NCI-H187 (cell line): Measurements from ENCODE around the gene SUN5.

Experiments
- DNase-seq, 2 experiments: peaks; one replicate each; lab custom pipeline; 2025; lab: John Stamatoyannopoulos, UW

SUN5 gene

DNA sequence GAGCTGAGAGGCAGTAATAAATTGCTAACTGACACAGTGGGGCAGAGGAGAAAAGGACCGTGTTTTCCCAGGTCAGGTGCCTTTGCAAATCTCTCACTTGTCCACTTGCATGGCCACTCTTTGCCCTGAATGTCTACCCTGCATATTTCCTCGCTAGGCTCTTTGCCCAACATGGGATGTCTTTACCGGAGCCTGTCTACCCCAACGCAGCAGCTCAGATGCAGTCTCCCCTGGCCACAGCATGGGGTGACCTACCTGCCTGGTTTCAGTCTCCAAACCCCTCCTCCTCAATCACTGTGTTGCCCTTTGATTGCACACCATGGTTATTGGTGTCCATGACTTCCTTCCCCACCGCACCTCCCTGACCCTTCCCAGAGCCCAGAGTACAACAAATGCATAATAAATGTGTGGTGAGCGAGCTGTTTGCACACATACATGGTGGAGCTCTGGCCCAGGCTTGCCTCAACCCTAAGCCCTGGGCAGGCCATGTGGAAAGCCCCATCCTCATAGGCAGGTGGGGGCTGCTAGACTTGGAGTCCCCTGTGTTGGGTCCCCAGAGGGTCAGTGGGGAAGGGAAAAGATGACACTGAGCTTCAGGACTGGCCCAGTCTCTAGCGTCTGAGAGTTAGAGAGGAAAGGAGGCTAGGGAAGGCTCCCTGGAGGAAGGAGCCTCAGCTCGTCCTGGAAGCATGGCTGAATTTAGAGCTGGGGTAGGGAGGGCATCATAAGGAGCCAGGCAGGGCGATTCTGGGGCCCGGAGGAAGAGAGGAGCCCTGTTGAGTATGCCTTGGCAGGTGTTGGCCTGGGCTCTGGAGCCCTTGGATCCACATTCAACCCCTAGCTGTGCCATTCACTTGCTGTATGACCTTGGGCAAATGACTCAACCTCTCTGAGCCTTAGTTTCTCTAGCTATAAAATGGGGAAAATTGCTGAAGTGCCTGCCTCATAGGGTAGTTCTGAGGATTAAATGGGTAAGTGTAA, 22.8 kb upstream of the SUN5 start:
- DNase-seq, result no peak

- no peak for DNase-seq
These were observed 22.0 kb upstream of the SUN5 start for GRCh38 chr20:33026072-33026778.

GRCh38 chr20:33025318-33025876, 21.2 kb upstream of the SUN5 start:
- DNase-seq, result no peak

DNA sequence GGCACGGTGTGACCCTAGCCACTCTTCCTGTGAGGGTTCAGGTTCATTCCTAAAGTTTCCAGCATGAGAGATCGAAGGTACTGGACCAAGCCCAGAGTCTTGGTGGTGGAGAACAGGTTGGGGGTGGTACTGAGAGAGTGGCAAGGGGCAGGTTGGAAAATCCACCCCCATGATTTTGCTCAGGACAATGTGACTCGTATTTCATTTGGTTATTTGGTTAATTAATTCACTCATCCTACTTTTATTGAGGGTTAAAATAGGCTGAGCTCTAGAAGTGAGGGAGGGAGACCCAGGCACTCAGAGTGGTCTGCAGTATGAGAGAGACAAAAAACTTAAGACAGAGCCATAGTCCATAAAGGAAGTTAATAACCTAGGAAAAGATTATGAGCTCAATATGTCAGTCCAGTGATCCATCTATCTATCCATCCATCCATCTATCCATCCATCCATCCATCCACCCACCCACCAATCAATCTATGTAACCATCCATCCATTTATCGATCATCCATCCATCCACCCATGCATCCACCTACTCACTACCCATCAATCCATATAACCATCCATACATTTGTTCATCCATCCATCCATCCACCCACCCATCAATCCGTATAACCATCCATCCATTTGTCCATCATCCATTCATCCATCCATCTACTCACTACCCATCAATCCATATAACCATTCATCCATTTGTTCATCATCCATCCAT, 20.5 kb upstream of the SUN5 start:
- DNase-seq, result no peak

DNA sequence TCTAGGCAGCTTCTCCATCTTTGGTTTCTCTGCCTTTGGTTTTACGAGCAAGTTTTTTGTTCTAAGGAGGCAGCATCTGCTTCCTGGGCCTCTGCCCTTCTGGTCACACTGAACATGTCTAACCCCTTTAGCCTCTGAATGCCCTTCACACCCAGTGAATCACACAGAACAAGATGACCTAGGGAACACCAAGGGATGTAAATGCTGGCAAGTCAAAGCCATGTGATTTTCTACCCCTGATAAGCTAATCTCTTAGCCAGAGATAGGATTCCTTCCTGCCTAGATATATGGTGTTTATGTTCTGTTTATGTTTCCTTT, 20.0 kb upstream of the SUN5 start:
- DNase-seq, result no peak

GRCh38 chr20:33023439-33024242, 19.4 kb upstream of the SUN5 start:
- no peak for DNase-seq

DNA sequence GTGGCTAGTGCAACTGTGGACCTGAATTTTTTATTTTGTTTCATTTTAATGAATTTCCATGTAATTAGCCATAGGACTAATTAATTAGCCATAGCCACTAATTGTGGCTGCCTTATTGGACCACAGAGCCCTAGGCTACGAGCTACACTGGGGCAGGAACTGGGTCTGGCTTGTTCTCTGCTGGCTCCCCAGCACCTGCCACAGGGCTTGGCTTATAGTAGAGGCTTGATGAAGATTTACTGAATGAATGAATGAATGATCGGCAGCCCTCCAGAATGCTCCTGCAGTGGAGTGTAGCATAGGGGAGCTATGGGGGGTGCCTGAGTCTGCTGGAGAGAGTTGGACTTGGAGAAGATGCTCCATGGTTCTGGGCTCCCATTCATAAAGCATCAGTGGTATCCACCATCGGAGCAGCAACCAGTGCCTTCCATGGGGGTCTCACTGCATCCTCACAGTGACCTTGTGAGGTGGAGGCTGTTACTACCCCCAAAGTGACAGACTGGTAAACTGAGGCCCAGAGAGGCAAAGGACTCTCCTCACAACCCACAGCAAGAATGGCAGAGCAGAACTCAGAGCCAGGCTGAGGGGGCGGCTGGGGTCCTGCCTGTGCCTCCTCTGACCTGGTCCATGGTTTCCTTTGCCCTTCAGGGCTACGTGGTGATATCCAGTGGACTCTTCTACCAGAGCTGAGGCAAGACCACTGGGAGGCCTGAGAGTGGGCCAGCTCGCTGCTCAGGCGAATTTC, 18.6 kb upstream of the SUN5 start:
- DNase-seq, result no peak

DNA sequence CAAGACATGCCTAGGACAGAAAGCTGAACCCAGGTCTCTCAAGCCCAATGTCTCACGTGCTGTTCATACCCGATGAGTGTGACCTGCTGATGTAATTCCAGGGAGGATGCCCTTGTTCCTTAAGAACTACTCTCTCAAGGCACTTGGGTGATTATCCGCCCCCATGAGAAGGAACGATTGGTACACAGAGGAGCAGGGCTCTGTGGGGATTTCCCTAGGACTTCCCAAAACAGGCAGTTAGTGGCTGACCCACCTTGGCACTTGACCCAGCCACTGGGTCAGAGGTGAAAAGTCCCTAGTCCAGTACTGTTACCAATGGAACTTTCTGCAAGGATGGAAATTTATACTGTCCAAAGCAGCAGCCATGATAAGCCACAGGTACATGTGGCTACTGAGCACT, 18.1 kb upstream of the SUN5 start:
- DNase-seq, result no peak

DNA sequence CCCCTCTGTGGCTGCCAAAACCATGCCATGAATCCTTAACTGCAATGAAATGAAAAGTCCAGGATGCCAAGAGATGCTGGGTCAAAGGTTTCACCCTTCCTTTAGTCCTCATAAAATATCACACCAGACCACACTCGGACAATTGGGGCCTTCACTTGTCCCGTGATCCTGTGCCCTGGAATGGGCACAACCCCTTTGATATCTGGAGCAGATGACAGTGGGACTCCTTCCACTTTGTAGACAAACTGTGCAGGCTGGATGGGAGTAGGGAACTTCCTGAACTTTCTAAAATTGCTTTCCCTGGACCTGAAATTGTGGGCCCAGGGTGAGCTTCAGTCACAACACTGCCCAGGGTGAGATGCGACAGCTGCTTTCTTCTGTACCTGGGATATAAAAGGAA, 17.6 kb upstream of the SUN5 start:
- no peak for DNase-seq

DNA sequence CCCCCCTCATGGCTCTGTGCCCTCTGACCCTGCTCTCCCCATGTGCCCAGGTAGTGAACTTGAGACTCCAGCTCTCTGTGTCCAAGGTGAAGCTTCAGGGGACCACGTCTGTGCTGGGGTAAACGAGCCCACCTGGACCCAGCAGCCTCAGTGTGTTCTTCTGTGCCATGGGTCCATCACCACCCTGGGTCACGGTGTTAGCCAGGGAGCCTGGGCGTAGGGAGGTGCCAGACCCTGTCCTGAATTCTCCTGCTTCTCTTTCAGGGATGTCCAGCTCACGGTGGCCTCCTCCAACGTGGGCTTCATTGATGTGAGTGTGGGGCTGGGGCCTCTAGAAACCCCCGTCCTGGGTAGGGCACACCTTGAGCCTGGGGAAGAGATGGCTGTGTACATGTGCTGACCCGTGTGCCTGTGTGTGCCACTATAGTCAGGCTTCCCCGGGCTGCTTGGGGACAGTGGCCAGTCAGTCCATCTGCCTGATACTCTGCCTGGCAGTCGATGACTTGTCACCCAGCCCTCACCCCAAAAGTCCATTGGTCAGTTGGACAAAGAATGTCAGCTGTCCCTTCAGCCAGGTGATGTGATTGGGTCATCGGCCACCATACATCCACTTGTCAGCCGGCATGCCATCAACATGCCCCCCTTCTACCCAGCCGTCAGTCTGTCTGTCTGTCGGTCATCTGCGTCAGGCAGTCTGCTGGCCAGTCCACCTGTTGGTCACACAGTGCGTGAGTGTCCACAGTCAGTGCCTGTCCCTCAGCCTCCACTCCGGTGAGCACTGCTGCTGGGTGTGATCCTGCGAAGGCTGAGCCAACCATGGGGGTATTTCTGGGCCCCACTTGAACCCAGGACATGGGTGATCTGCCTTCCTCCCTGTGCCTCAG, 16.3 kb upstream of the SUN5 start:
- no peak for DNase-seq

- no peak for DNase-seq
These were observed 15.4 kb upstream of the SUN5 start for GRCh38 chr20:33019465-33020277.

DNA sequence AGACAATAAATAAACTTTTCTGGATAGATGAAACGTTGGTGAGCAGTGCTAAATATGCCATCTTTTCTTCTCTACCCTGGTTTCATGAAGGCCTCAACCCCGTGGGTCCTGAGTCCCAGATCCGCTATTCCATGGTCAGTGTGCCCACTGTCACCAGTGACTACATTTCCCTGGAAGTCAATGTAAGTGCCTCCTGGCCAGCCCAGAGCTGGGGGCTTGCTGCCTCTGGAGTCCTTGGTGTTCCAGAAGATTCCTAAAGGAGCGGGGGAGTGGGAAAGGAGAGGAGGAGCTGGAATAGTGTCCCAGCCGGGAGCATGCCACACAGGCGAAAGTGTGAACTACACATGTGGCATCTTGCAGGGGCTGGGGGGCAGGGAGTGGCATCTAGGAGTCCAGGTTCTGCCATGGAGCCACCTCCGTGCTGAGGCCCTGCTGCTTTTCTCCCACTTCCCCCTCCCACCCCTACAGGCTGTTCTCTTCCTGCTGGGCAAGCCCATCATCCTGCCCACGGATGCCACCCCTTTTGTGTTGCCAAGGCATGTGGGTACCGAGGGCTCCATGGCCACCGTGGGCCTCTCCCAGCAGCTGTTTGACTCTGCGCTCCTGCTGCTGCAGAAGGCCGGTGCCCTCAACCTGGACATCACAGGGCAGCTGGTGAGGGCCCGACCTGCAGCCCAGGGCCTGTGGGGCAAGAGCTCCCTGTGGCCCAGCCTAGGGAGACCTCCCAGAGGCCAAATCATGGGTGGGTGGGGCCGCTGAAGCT, 14.1 kb upstream of the SUN5 start:
- no peak for DNase-seq

DNA sequence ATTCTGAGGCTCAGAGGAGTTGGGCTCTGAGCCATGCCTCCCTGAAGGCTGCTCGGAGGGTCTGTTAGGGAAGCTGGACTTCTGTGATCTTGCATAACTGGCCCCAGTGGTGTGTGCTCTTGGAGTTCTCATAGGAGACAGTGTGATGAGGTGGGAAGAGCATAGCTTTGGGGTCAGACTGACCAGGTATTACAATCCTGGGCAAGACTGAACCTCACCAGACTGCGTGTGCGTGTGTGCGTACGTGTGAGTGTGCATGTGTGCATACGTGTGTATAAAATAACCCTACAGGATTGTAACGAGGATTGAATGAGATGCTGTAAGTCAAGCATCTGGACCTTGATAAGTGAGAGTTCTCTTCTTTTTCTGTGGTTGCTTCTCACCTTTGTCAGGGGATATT, 13.3 kb upstream of the SUN5 start:
- DNase-seq, result no peak

- no peak for DNase-seq
These were observed 12.4 kb upstream of the SUN5 start for GRCh38 chr20:33016581-33017109.

- no peak for DNase-seq
These were observed 11.7 kb upstream of the SUN5 start for GRCh38 chr20:33015700-33016580.

GRCh38 chr20:33015114-33015484, 10.9 kb upstream of the SUN5 start:
- no peak for DNase-seq
